ENCODE data around the gene ZDHHC18.

Gene ZDHHC18

GRCh38 chr1:26784023-26784871 lies 42.2 kb upstream of the ZDHHC18 start:
- no peak for TF ChIP-seq POLR2AphosphoS5 (IDR thresholded peaks at IDR 0.05; ENCODE audit: low read depth)
- TF ChIP-seq, protein P1, sequence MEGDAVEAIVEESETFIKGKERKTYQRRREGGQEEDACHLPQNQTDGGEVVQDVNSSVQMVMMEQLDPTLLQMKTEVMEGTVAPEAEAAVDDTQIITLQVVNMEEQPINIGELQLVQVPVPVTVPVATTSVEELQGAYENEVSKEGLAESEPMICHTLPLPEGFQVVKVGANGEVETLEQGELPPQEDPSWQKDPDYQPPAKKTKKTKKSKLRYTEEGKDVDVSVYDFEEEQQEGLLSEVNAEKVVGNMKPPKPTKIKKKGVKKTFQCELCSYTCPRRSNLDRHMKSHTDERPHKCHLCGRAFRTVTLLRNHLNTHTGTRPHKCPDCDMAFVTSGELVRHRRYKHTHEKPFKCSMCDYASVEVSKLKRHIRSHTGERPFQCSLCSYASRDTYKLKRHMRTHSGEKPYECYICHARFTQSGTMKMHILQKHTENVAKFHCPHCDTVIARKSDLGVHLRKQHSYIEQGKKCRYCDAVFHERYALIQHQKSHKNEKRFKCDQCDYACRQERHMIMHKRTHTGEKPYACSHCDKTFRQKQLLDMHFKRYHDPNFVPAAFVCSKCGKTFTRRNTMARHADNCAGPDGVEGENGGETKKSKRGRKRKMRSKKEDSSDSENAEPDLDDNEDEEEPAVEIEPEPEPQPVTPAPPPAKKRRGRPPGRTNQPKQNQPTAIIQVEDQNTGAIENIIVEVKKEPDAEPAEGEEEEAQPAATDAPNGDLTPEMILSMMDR (IDR thresholded peaks at IDR 0.05; ENCODE audit: insufficient read depth, low read length), result no peak
- TF ChIP-seq REST (IDR thresholded peaks at IDR 0.05; ENCODE audit: insufficient replicate concordance, low read depth), result no peak
- no peak for TF ChIP-seq GABPA (IDR thresholded peaks at IDR 0.05; ENCODE audit: low read depth)
- no peak for TF ChIP-seq SPI1 (IDR thresholded peaks at IDR 0.05; ENCODE audit: borderline replicate concordance, low read depth)
- Histone ChIP-seq H3K27me3 (ENCODE audit: insufficient read depth, poor library complexity, severe bottlenecking) (no peaks in the 10 kb centered on the region), H3K27ac (replicated peaks) (peak overlapping the region; percentile 4; the same call in 1 of the 2 replicates), H3K4me3 (replicated peaks; ENCODE audit: insufficient read depth, low read length) (no peak overlapping the region)
- peak in 1 of 2 experiments; percentile 40 for DNase-seq (ENCODE audit: low read depth in 1 of 2, low spot score in 1 of 2)

GRCh38 chr1:26784886-26785285 lies 41.6 kb upstream of the ZDHHC18 start:
- Histone ChIP-seq H3K4me3 (replicated peaks; ENCODE audit: insufficient read depth, low read length) (no peak overlapping the region), H3K27ac (replicated peaks) (peak overlapping the region; percentile 100), H3K27me3 (ENCODE audit: insufficient read depth, poor library complexity, severe bottlenecking) (no peaks in the 10 kb centered on the region)
- no peak for DNase-seq (ENCODE audit: low read depth in 1 of 2, low spot score in 1 of 2)
- TF ChIP-seq, protein P1 (IDR thresholded peaks at IDR 0.05; ENCODE audit: insufficient read depth, low read length), result no peak
- TF ChIP-seq REST (IDR thresholded peaks at IDR 0.05; ENCODE audit: insufficient replicate concordance, low read depth) (no peak), GABPA (IDR thresholded peaks at IDR 0.05; ENCODE audit: low read depth) (no peak), POLR2AphosphoS5 (IDR thresholded peaks at IDR 0.05; ENCODE audit: low read depth) (no peak), SPI1 (IDR thresholded peaks at IDR 0.05; ENCODE audit: borderline replicate concordance, low read depth) (no peak)

DNA sequence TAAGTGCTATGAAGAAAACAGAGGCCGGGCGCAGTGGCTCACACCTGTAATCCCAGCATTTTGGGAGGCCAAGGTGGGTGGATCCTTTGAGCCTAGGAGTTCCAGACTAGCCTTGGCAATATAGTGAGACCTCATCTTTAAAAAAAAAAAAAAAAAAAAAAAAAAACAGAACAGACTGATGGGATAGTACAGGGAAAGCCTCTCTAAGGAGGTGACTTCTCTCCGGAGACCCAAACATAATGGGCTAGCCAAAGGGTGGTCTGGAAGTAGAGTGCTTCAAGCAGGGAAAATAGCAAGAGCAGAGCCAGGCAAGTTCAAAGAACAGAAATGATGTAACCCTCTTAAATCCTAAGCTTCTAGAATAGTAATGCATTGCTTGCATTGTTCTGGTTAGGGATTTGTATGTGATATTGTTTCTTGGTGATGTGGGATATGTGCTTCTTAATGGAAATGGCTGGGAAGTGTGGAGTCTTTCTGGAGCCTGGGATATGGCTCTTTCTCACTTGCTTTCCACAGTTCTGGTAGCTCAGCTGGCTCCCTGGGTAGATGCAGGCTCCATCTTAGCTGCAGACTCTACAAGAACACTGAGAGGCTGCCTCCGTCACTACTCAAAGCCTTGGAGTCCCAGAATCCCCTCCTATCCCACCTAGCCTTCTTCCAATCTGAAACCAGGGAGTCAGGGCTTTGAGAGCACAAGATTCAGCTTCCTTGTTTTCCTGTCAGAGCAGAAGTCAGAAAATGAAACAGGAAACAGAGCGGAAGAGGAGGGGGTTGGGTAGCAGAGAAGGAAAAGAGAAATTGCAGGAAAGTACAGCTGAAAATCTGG lies 40.7 kb upstream of the ZDHHC18 start:
- H3K4me3 ChIP-seq (replicated peaks; ENCODE audit: insufficient read depth, low read length), result no peak overlapping the region
- DNase-seq (ENCODE audit: low read depth in 1 of 2, low spot score in 1 of 2), result peak in 1 of 2 experiments; percentile 84
- H3K27ac ChIP-seq (replicated peaks), result peak overlapping the region; percentile 100
- no peaks in the 10 kb centered on the region for H3K27me3 ChIP-seq (ENCODE audit: insufficient read depth, poor library complexity, severe bottlenecking)
- TF ChIP-seq REST (IDR thresholded peaks at IDR 0.05; ENCODE audit: insufficient replicate concordance, low read depth) (no peak), GABPA (IDR thresholded peaks at IDR 0.05; ENCODE audit: low read depth) (0 out of 2 replicates have a peak, but pooled peaks have one; percentile 10), POLR2AphosphoS5 (IDR thresholded peaks at IDR 0.05; ENCODE audit: low read depth) (no peak), SPI1 (IDR thresholded peaks at IDR 0.05; ENCODE audit: borderline replicate concordance, low read depth) (peak; percentile 88)
- TF ChIP-seq, protein P1 (IDR thresholded peaks at IDR 0.05; ENCODE audit: insufficient read depth, low read length), result no peak

Measured in HL-60 (cell line).